ENCODE data around the gene IGLON5.
A peak's percentile ranks its signal among the peaks of the same experiment; 100 is the strongest.

Gene IGLON5

GRCh38 chr19:51366389-51367254 is 55.2 kb downstream of the IGLON5 start:
- peak; percentile 94 for DNase-seq

DNA sequence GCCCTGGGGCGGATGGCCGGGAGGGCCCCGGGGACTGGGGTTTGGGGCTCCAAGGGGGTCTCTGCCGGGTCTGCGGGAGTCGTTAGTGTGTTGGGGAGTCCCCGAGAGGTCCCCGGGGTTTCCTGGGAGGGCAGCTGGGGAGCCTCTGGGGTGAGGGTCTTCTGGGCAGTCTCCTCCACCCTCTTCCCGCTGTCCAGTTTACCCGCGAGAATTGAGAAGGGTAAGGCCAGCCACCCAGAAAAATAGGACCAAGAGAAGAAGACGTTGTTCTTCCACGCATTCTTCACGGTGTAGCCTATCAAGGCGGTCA is 55.8 kb downstream of the IGLON5 start:
- DNase-seq: no peak

DNA sequence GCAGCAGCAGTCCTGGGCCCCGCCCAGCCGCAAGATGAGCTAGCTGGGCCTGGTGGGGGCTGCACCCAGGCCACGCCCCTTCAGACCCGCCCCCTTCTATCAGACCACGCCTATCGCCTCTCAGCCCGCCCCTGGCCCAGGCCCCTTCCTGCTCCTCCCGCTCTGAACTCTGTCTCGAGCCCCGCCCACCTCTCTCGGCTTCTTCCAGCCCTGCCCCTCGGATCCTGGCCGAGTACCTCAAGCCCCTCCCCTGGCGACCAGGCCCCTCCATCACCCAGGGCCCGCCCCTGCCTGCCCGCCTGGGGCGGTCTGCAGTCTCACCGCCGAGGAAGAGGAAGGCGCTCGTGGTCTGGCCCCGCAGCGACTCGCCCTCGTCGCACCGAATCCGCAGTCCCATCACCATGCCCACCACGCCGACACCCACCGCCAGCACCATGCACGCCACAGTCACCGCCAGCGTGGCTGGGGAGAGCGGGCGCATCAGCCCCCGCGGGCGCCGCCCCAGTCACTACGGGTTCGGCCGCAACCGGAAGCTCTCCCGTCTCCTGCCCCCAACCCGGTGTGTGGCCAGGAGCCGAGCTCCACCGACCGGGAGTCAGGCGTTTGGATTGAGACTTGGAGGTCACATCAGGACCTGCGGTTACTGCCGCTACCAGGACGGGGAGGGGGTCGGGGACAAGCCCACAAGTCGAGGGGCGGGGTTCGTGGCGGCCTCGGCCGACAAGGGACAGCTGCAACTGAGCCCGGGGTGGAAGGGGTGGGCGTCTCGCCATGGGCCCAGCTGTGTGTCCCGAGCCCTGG is 56.3 kb downstream of the IGLON5 start:
- peak; percentile 95 for DNase-seq

DNA sequence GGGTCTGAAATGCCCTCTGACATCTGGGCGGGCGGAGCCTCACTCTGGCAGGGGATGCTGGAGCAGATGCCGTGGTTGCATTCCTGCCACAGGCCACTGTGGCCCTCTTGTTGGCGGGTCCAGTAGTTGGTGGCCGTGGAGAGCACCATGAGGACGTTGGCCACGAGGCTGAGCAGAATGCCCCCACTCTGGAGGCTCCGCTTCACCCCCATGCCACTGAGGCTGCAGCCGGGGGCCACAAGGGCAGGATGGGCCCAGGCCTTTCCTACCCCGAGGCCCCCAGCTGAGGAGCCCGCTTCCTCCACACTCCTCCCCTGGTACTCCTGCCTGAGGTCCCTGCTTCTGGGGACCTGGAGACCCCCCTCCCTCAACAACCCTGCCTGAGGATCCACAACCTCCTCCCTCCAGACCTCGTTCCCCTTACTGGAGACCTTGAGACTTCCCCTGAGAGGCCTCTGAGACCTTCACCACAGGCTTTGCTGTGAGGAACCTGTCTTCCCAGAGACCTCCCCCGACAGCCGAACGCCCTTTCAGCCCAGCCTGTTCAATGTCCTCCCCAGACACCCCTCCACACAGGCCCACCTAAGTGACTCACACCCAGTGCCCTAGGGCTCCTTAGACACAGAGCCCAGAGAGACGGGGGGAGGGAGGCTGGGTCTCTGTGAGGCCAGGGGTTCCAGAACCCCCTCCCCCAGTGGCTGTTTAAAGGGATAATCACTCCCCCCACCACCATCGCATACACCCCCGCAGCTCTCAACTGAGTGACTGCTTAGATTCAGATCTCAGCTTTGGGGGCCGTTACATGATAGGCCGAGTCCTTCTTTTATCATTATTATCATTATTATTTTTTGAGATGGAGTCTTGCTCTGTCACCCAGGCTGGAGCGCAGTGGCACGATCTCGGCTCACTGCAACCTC is 57.2 kb downstream of the IGLON5 start, which contains the start of gene CLDND2:
Gene CLDND2, minus strand, starts transcription at position 638 of the 917 bp plus-strand sequence. Its CDS starts 426 bp downstream, at position 212.
- DNase-seq: no peak

- DNase-seq: no peak
Observed at GRCh38 chr19:51370230-51370629, 58.8 kb downstream of the IGLON5 start.

DNA sequence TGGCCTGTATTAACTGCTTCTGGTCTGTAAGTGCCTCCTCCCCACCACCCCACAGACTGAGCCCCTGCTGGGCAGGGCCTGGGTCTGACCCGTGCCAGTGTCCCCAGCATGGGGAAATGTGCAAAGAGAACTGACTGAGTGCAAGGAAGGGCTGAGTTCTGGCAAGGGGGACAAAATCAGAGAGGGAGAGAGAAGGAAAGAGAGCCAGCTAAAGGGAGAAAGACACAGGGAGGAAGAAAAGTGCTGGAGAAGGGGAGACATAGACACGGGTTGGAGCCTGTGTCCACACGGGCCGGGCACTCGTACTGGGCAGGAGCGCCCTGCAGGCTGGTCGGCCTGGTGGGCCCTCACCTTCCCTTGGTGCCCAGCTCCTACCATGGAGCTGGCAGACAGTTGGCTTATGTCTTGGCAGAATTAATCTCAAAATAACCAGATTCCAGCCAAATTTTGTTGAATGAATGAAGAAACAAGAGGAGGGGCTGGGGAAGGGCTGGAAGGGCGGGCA is 59.8 kb downstream of the IGLON5 start:
- DNase-seq: no peak

GRCh38 chr19:51372021-51372648 is 60.7 kb downstream of the IGLON5 start:
- DNase-seq: no peak

DNA sequence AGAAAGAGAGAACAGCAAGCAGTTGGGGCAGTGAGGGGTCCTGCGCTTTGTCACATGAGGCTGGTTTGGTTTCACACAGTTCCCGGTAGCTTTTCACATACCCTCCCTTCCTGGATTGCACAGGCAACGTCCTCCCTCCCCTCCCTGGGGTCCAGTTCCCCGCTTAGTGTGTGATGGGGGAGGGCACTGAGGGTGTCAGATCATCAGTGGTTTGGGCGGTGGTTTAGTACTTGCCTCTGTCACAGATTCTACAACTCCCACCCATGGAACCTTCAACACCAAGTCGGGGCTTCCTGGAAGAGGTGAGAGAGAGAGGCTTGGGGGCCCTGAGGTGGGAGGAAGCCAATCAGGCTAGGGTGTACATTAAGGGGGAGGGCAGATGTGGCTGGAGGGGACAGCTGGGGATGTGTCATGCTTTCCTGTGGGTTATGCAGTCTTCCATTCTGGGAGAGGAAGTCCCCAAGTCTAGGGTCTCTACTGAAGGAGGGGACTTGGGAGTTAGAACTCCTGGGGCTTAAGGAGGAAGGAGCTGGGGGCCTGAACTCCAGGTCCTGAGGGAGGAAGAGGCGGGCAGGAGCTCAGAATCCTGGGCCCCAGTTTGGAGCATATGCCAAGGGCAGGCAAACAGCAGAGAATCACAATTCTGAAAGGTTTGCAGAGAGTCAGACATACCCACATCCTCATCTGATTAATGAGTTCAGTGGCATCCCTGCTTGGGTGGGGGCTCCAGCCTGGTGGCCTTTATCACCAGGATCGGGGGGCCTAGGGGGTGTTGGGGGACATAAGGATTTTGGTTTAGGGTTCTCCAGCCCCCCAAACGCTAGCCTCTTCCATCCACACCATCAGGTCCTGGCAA is 61.4 kb downstream of the IGLON5 start, which contains the start of gene NKG7:
Gene NKG7, minus strand, starts transcription at position 6 of the 856 bp plus-strand sequence. CDS start 119 bp downstream, outside the sequence.
- DNase-seq: no peak

DNA sequence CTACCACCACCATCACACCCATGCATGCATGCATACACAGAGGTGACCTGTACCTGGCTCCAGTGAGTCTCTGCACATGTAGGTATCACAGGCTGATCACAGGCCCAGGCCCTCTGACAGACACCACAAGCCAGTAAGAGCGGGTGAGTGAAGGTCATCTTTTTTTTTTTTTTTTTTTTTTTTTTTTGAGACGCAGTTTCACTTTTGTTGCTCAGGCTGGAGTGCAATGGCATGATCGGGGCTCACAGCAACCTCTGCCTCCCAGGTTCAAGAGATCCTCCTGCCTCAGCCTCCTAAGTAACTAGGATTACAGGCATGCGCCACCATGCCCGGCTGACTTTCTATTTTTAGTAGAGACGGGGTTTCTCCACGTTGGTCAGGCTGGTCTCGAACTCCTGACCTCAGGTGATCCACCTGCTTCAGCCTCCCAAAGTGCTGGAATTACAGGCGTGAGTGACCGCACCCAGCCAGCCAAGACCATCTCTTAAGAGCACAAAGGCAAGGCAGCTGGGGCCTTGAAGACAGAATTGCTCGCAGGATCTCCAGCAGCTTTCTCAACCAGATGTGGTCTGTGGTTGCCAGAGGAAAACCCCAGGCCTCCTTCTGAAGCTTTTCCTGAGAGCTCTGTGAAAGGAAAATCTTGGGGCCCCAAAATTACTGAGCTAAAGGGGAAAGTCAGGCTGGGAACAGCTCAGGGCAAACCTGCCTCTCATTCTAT is 64.2 kb downstream of the IGLON5 start:
- DNase-seq: no peak

GRCh38 chr19:51377422-51377821 is 66.0 kb downstream of the IGLON5 start:
- DNase-seq: no peak

DNA sequence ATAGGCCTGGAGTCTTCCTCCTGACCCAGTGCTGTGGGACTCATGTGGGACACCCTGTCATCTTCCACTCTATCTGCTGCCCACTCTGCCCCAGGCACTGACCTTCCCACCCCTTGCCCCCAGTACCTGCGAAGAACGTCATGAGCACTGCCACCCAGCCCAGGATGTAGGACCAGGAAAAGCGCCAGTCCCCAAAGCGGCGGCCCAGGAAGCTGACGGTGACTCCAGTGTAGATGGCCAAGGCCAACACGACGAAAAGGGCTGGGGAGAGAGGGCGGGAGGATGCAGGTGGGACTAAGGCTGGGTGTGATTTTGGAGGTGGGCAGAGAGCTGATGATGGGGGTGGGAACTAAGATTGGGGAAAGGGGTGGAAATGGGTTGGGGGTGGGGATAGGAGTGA is 68.9 kb downstream of the IGLON5 start:
- DNase-seq: no peak

Measured in NCI-H1436 treated with DMSO at 0.1 percent for 48 hours (cell line).